C1 segment of cervical spinal cord (tissue), 14 donors: ENCODE results near the gene RAB28.
"Not testable (repeated sequence)": the region's sequence is repeated elsewhere in the genome, so short reads cannot be mapped to it uniquely, and the experiment has no call there.

ENCODE experiments used
- DNase-seq, 14 donors: peaks; one replicate each; lab custom pipeline; 2025; lab: John Stamatoyannopoulos, UW

RAB28 gene

GRCh38 chr4:13452927-13453579 is 31.1 kb downstream of the RAB28 start:
- DNase-seq: no peak

GRCh38 chr4:13449590-13449989 is 34.5 kb downstream of the RAB28 start:
- no peak for DNase-seq

- no peak for DNase-seq
Observed at GRCh38 chr4:13445841-13446790, 38.0 kb downstream of the RAB28 start.

- DNase-seq: no peak
Observed at GRCh38 chr4:13441506-13441905, 42.6 kb downstream of the RAB28 start.

GRCh38 chr4:13436962-13437361 is 47.2 kb downstream of the RAB28 start:
- no peak for DNase-seq

GRCh38 chr4:13432453-13432852 is 51.7 kb downstream of the RAB28 start:
- no peak for DNase-seq

GRCh38 chr4:13430834-13431568 is 53.1 kb downstream of the RAB28 start:
- DNase-seq: no peak

GRCh38 chr4:13427599-13428325 is 56.4 kb downstream of the RAB28 start:
- no peak for DNase-seq

GRCh38 chr4:13415068-13415785 is 68.9 kb downstream of the RAB28 start:
- DNase-seq: no peak

GRCh38 chr4:13413729-13414437 is 70.3 kb downstream of the RAB28 start:
- peak in 1 of 14 donors; percentile 9 for DNase-seq

GRCh38 chr4:13411942-13412341 is 72.2 kb downstream of the RAB28 start:
- DNase-seq: no peak

- DNase-seq: no peak
Observed at GRCh38 chr4:13409324-13409723, 74.8 kb downstream of the RAB28 start.

GRCh38 chr4:13406156-13406555 is 78.0 kb downstream of the RAB28 start:
- not testable (repeated sequence) for DNase-seq

- DNase-seq: no peak
Observed at GRCh38 chr4:13403833-13404232, 80.3 kb downstream of the RAB28 start.

- no peak for DNase-seq
Observed at GRCh38 chr4:13403326-13403725, 80.8 kb downstream of the RAB28 start.

GRCh38 chr4:13399257-13399656 is 84.9 kb downstream of the RAB28 start:
- no peak for DNase-seq

- no peak for DNase-seq
Observed at GRCh38 chr4:13396161-13396560, 88.0 kb downstream of the RAB28 start.

GRCh38 chr4:13389901-13390300 is 94.2 kb downstream of the RAB28 start:
- DNase-seq: not testable (repeated sequence)

GRCh38 chr4:13386405-13387107 is 97.6 kb downstream of the RAB28 start:
- no peak for DNase-seq

GRCh38 chr4:13384055-13384454 is 100.1 kb downstream of the RAB28 start:
- no peak for DNase-seq
